HepG2 (cell line): Measurements from ENCODE around the gene METTL1. TPM values are rescaled to one million over a fixed set of nuclear protein-coding genes. Genes with fewer than 3 reads are reported as not detected.

Source experiments
- ATAC-seq: fragments of 200-7000 bp; cut with Tn5 transposase; 3 replicates; pipeline ENCODE4 v1.9.1; 2020; ENCODE audit warnings: mild to moderate bottlenecking, moderate library complexity
- BruUV-seq: library from RNA; stranded (reverse); fragments of 400-500 nt; replicated peaks from 2 replicates; lab custom pipeline; 2021; lab: Mats Ljungman, UMichigan
- CTCF ChIA-PET: fragments of 300-600 bp; formaldehyde crosslinking; extraction: SDS; loops from one replicate; lab custom pipeline; 2021; ENCODE audit warnings: low total read pairs, inconsistent platforms, low intra/inter-chr PET ratio; lab: Yijun Ruan, JAX
- POLR2A ChIA-PET: fragments of 350-600 bp; sonication (Branson Sonifier 250); formaldehyde crosslinking; loops from one replicate; lab custom pipeline; 2020; ENCODE audit warnings: antibody characterized with exemption, inconsistent platforms; lab: Yijun Ruan, JAX
- DNase-seq: peaks from one replicate; pipeline ENCODE4 v3.0.0-alpha.2; 2015; ENCODE audit warnings: low spot score
- FAIRE-seq: peaks from 3 replicates; lab custom pipeline; 2011; peaks lifted over from hg19 to GRCh38; lab: Jason Lieb, UNC
- H2AFZ ChIP-seq: one replicate; pipeline ENCODE4 v1.6.1; 2011; ENCODE audit warnings: low read length, inconsistent platforms
- H3K27ac ChIP-seq: fragments of 300-600 bp; 3 replicates; pipeline ENCODE4 v1.8.0; 2011; ENCODE audit warnings: mixed run types, mild to moderate bottlenecking, mixed read lengths, low read length, inconsistent platforms; ENCODE audit not compliant: insufficient read depth; ENCODE audit errors: extremely low read length
- H3K27me3 ChIP-seq, 2 experiments: fragments of 200-600 bp in 1 of 2; 2 replicates in 1 of 2; 3 replicates in 1 of 2; pipeline versions ENCODE4 v1.6.0 to v1.8.0; 2011; ENCODE audit warnings: low read length in 2 of 2, mild to moderate bottlenecking in 2 of 2, moderate library complexity in 2 of 2, inconsistent platforms in 1 of 2; ENCODE audit not compliant: insufficient read depth in 2 of 2, control insufficient read depth in 1 of 2
- H3K36me3 ChIP-seq, 2 experiments: fragments of 200-600 bp in 1 of 2; replicated peaks in 1 of 2; 2 replicates in 1 of 2; 3 replicates in 1 of 2; pipeline versions ENCODE4 v1.5.1 to v1.8.0; 2011; ENCODE audit warnings: low read length in 2 of 2, inconsistent platforms in 1 of 2; ENCODE audit not compliant: insufficient read depth in 2 of 2, control insufficient read depth in 1 of 2
- H3K4me1 ChIP-seq: 2 replicates; pipeline ENCODE4 v1.5.1; 2012; ENCODE audit warnings: low read length, inconsistent platforms; ENCODE audit not compliant: insufficient read depth
- H3K4me2 ChIP-seq: 2 replicates; pipeline ENCODE4 v1.6.0; 2011; ENCODE audit warnings: low read depth, low read length, inconsistent platforms
- H3K4me3 ChIP-seq, 3 experiments: fragments of 200-600 bp in 1 of 3; sonication (generic), shearing (Covaris generic) in 1 of 3; replicated peaks in 1 of 3; 2 replicates each; pipeline ENCODE4 v1.5.1; 2011 to 2016; ENCODE audit warnings: low read length in 3 of 3, inconsistent platforms in 2 of 3, low read depth in 2 of 3, mild to moderate bottlenecking in 2 of 3, control low read depth in 1 of 3, mixed read lengths in 1 of 3; ENCODE audit not compliant: insufficient read depth in 1 of 3
- H3K79me2 ChIP-seq: one replicate; pipeline ENCODE4 v1.6.1; 2011; ENCODE audit warnings: low read length, inconsistent platforms; ENCODE audit not compliant: insufficient read depth
- H3K9ac ChIP-seq: 2 replicates; pipeline ENCODE4 v1.6.0; 2011; ENCODE audit warnings: mild to moderate bottlenecking, low read depth, low read length, inconsistent platforms; ENCODE audit not compliant: insufficient read depth
- H3K9me3 ChIP-seq: 2 replicates; pipeline ENCODE4 v1.5.1; 2012; ENCODE audit warnings: mild to moderate bottlenecking, low read length
- H4K20me1 ChIP-seq: 2 replicates; pipeline ENCODE4 v1.6.0; 2011; ENCODE audit warnings: inconsistent platforms, mild to moderate bottlenecking, low read length, moderate library complexity; ENCODE audit not compliant: insufficient read depth
- MXI1 ChIP-seq: IDR thresholded peaks from 3 replicates; pipeline ENCODE4 v1.6.1; 2012; ENCODE audit warnings: low read depth, low read length, inconsistent platforms, borderline replicate concordance
- PHF20 ChIP-seq: sonication (generic); formaldehyde crosslinking; IDR thresholded peaks from 2 replicates; pipeline ENCODE4 v1.5.0; 2020; ENCODE audit warnings: mild to moderate bottlenecking, missing genetic modification reagents
- POLR2G ChIP-seq: fragments of 200-400 bp; formaldehyde crosslinking; IDR thresholded peaks from 2 replicates; pipeline ENCODE4 v1.6.1; 2018; ENCODE audit warnings: mild to moderate bottlenecking, low read depth, low read length, moderate library complexity
- RELA ChIP-seq: sonication (generic); formaldehyde crosslinking; IDR thresholded peaks from 2 replicates; pipeline ENCODE4 v1.4.0; 2020; ENCODE audit warnings: missing genetic modification reagents
- ZC3H13 ChIP-seq: sonication (generic); formaldehyde crosslinking; IDR thresholded peaks from 2 replicates; pipeline ENCODE4 v1.8.1; 2023; ENCODE audit warnings: mild to moderate bottlenecking, missing genetic modification reagents, moderate library complexity
- WGBS: methylation state at CpG from one replicate; pipeline ENCODE4 v1.1.6; 2017; ENCODE audit warnings: low lambda C conversion rate; 5-methylcytosine and 5-hydroxymethylcytosine counted together
- in situ Hi-C: cut with HindIII; loops from 2 replicates; pipeline ENCODE4 v1.10.0; 2017; ENCODE audit warnings: low pct_unique_long_range_greater_than_20kb; ENCODE audit not compliant: extremely low pct_ligation_motif_present
- intact Hi-C: fragments of 100-400 bp; cut with micrococcal nuclease; formaldehyde crosslinking; loops from one replicate; pipeline ENCODE4 v1.10.0; 2022; ENCODE audit not compliant: unreplicated experiment
- polyA plus RNA-seq, 8 experiments: library from polyadenylated mRNA; depleted of rRNA in 3 of 8; stranded (reverse) in 7 of 8; unstranded in 1 of 8; fragments of >200 nt; fragmentation: Illumina TruSeq in 4 of 8; extraction: Trizol in 4 of 8; gene quantifications; 2 replicates each; pipeline versions ENCODE4 v1.2.1 to v1.2.3, GENCODE V29; 2011 to 2016; ENCODE audit warnings: low read depth in 4 of 8, missing spikeins in 1 of 8, mixed read lengths in 1 of 8; ENCODE audit not compliant: insufficient read depth in 1 of 8
- total RNA-seq, 5 experiments: library from RNA; depleted of rRNA; stranded (reverse); fragments of >200 nt; fragmentation: Illumina TruSeq; extraction: Trizol; gene quantifications; 2 replicates each; pipeline ENCODE4 v1.2.3, GENCODE V29; 2016; ENCODE audit warnings: low read depth in 1 of 5
- TF ChIP-seq, protein P1 (sequence below): sonication (generic); formaldehyde crosslinking; IDR thresholded peaks from 2 replicates; pipeline ENCODE4 v1.9.0; 2021; ENCODE audit warnings: missing genetic modification reagents, mild to moderate bottlenecking, borderline replicate concordance
- TF ChIP-seq, protein P2 (sequence below): sonication (generic); formaldehyde crosslinking; IDR thresholded peaks from 2 replicates; pipeline ENCODE4 v1.9.0; 2022; ENCODE audit warnings: low read depth, missing genetic modification reagents

METTL1 gene
- total and polyA plus RNA-seq, 2 of the 13 experiments (the other 11 are each of a cell fraction or from before 2014, with no cell fraction given), result 34.7 to 36.9 TPM

DNA sequence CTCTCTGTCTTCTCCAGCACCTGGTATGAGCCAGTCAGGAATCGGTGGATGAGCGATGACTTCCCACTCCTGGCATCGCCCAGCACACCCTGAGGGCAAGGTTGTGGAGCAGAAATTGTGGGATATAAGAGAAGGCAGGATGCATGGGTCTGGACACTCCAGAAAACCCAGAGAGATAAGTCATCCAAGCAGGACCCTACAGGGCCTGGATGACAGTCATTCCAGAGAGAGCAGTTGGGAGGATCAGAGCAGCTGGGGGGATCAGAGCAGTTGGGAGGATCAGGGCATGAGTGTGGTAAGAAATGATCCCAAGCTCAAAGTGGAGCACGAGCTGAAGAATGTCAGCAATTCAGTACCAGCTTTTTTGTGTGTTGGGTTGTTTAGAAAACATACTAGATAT lies 37.3 kb downstream of the METTL1 start:
- Histone ChIP-seq H3K4me1 (peaks cover 42% of the 10 kb centered on the region), H3K27ac (no peak overlapping the region), H4K20me1 (no peaks in the 10 kb centered on the region), H3K79me2 (no peaks in the 10 kb centered on the region), H2AFZ (no peak overlapping the region), H3K9me3 (no peaks in the 10 kb centered on the region), H3K9ac (no peak overlapping the region), H3K4me2 (0 out of 2 replicates have a peak overlapping the region, but pooled peaks have one; percentile 26), H3K36me3 (no peaks in the 10 kb centered on the region), H3K27me3 (peaks cover 14 to 64% of the 10 kb centered on the region in 2 experiments), H3K4me3 (no peak overlapping the region)
- in situ Hi-C loops (no loop called here), intact Hi-C loops (no loop called here)
- WGBS, result 57% methylated on average over 4 of the region's 4 CpGs
- ATAC-seq, result no peak
- no TSS peak for BruUV-seq
- DNase-seq, result no peak
- POLR2A ChIA-PET, result interaction anchor here (0.6 to 3.3 kb wide), 7 partner anchors 9 to 214 kb away, joined by 3 to 29 read pairs (median 3); partner anchors contain the start of genes CDK4, DCTN2, DDIT3 and TSPAN31
- FAIRE-seq, result no peak
- CTCF ChIA-PET, result interaction anchor here (1.8 kb wide), 1 partner anchor 9 kb away, joined by 6 read pairs; no protein-coding TSS in a partner anchor
- TF ChIP-seq PHF20 (CRISPR knock-in tag) (no peak), RELA (CRISPR knock-in tag) (no peak), MXI1 (no peak), POLR2G (no peak), ZC3H13 (CRISPR knock-in tag) (no peak)
- TF ChIP-seq, protein P1, sequence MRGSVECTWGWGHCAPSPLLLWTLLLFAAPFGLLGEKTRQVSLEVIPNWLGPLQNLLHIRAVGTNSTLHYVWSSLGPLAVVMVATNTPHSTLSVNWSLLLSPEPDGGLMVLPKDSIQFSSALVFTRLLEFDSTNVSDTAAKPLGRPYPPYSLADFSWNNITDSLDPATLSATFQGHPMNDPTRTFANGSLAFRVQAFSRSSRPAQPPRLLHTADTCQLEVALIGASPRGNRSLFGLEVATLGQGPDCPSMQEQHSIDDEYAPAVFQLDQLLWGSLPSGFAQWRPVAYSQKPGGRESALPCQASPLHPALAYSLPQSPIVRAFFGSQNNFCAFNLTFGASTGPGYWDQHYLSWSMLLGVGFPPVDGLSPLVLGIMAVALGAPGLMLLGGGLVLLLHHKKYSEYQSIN (CRISPR knock-in tag), result no peak
- TF ChIP-seq, protein P2, sequence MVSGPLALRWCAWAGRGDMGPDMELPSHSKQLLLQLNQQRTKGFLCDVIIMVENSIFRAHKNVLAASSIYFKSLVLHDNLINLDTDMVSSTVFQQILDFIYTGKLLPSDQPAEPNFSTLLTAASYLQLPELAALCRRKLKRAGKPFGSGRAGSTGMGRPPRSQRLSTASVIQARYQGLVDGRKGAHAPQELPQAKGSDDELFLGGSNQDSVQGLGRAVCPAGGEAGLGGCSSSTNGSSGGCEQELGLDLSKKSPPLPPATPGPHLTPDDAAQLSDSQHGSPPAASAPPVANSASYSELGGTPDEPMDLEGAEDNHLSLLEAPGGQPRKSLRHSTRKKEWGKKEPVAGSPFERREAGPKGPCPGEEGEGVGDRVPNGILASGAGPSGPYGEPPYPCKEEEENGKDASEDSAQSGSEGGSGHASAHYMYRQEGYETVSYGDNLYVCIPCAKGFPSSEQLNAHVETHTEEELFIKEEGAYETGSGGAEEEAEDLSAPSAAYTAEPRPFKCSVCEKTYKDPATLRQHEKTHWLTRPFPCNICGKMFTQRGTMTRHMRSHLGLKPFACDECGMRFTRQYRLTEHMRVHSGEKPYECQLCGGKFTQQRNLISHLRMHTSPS (CRISPR knock-in tag), result no peak
